Caco-2 (cell line): ENCODE measurements around the gene FAM89B. TPM values are rescaled to one million over a fixed set of nuclear protein-coding genes. Genes with fewer than 3 reads are reported as not detected.

Experiments used
- BruUV-seq: library from RNA; stranded (reverse); fragments of 400-500 nt; replicated peaks from 2 replicates; lab custom pipeline; 2021; lab: Mats Ljungman, UMichigan
- CTCF ChIA-PET: fragments of 300-600 bp; sonication (Branson Sonifier 250); formaldehyde crosslinking; loops from one replicate; lab custom pipeline; 2022; ENCODE audit warnings: antibody characterized with exemption; lab: Charles Lee
- POLR2A ChIA-PET: fragments of 300-600 bp; sonication (Branson Sonifier 250); formaldehyde crosslinking; loops from one replicate; lab custom pipeline; 2022; ENCODE audit warnings: antibody characterized with exemption; lab: Charles Lee
- DNase-seq, 2 experiments: peaks; one replicate each; pipeline versions ENCODE4 v3.0.0 to v3.0.0-alpha.2; 2020 to 2022
- H3K27me3 ChIP-seq: replicated peaks from 2 replicates; pipeline ENCODE4 v1.6.0; 2011; ENCODE audit warnings: low read length; ENCODE audit not compliant: control insufficient read depth, insufficient read depth
- H3K36me3 ChIP-seq: 2 replicates; pipeline ENCODE4 v1.5.1; 2011; ENCODE audit warnings: low read length; ENCODE audit not compliant: control insufficient read depth, insufficient read depth
- H3K4me1 ChIP-seq: fragments of 250-450 bp; sonication (Bioruptor Pico); 2 replicates; pipeline ENCODE4 v1.5.1; 2020; ENCODE audit warnings: mild to moderate bottlenecking
- H3K4me3 ChIP-seq: 2 replicates; pipeline ENCODE4 v1.5.1; 2011; ENCODE audit warnings: low read depth, mild to moderate bottlenecking, control low read depth, low read length
- H3K9me3 ChIP-seq: fragments of 250-450 bp; sonication (Bioruptor Pico); 2 replicates; pipeline ENCODE4 v1.5.1; 2020; ENCODE audit warnings: mild to moderate bottlenecking, moderate library complexity
- H3K27ac Mint-ChIP-seq: one replicate; pipeline ENCODE4 v1.8.0; 2022; ENCODE audit warnings: mixed read lengths; ENCODE audit not compliant: unreplicated experiment
- H3K27me3 Mint-ChIP-seq: one replicate; pipeline ENCODE4 v1.8.0; 2022; ENCODE audit warnings: mixed read lengths; ENCODE audit not compliant: insufficient read depth, unreplicated experiment
- H3K36me3 Mint-ChIP-seq: one replicate; pipeline ENCODE4 v1.8.0; 2022; ENCODE audit warnings: mild to moderate bottlenecking, mixed read lengths; ENCODE audit not compliant: insufficient read depth, unreplicated experiment
- H3K4me1 Mint-ChIP-seq: one replicate; pipeline ENCODE4 v1.8.0; 2022; ENCODE audit warnings: low read depth, mixed read lengths; ENCODE audit not compliant: unreplicated experiment
- H3K4me3 Mint-ChIP-seq: one replicate; pipeline ENCODE4 v1.8.0; 2022; ENCODE audit warnings: mild to moderate bottlenecking, moderate library complexity, mixed read lengths; ENCODE audit not compliant: unreplicated experiment
- H3K9me3 Mint-ChIP-seq: one replicate; pipeline ENCODE4 v1.8.0; 2022; ENCODE audit warnings: mixed read lengths; ENCODE audit not compliant: unreplicated experiment
- intact Hi-C: fragments of 100-400 bp; cut with micrococcal nuclease; formaldehyde crosslinking; loops from one replicate; pipeline ENCODE4 v1.10.0; 2022; ENCODE audit not compliant: unreplicated experiment
- total RNA-seq: library from RNA; stranded (reverse); gene quantifications from 2 replicates; pipeline ENCODE4 v1.2.3, GENCODE V29; 2022
- TF ChIP-seq, protein P1 (sequence below), 2 experiments: fragments of 200-600 bp in 1 of 2; IDR thresholded peaks; 1 replicate in 1 of 2; 2 replicates in 1 of 2; pipeline versions ENCODE4 v1.5.1 to v1.8.0; 2011 to 2022; ENCODE audit warnings: antibody characterized with exemption in 1 of 2, control low read depth in 1 of 2, inconsistent platforms in 1 of 2, low read depth in 1 of 2, low read length in 1 of 2, mild to moderate bottlenecking in 1 of 2, moderate library complexity in 1 of 2; ENCODE audit not compliant: insufficient read depth in 1 of 2, severe bottlenecking in 1 of 2, unreplicated experiment in 1 of 2

The FAM89B gene
- total RNA-seq, 1 experiment from 2014 or later, result 26.9 TPM

DNA sequence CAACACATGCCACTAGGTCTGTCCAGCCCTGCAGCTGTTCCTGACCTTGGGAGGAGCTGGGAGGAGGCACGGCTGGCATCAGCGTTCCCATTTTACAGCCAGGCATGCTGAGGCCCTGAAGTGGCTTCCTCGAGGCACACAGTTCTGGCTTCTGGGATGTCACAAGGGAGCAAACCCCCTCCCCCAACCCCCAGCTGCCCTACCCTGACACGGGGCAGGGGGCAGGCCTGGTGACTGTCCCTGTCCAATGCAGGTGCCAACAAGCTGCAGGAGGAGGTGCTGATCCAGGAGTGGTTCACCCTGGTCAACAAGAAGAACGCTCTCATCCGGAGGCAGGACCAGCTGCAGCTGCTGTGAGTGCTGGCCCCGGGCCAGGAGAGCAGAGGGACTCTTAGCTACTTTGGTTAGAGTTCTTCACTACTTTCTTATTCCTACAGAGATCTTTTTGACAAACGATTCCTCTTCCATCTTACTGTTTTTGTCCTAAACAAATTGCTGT, 18.0 kb downstream of the FAM89B start:
- Mint-ChIP-seq H3K4me3 (no peak overlapping the region), H3K27ac (no peak overlapping the region), H3K4me1 (no peaks in the 10 kb centered on the region), H3K36me3 (peaks cover 4% of the 10 kb centered on the region), H3K9me3 (no peaks in the 10 kb centered on the region), H3K27me3 (no peaks in the 10 kb centered on the region)
- TF ChIP-seq, protein P1, sequence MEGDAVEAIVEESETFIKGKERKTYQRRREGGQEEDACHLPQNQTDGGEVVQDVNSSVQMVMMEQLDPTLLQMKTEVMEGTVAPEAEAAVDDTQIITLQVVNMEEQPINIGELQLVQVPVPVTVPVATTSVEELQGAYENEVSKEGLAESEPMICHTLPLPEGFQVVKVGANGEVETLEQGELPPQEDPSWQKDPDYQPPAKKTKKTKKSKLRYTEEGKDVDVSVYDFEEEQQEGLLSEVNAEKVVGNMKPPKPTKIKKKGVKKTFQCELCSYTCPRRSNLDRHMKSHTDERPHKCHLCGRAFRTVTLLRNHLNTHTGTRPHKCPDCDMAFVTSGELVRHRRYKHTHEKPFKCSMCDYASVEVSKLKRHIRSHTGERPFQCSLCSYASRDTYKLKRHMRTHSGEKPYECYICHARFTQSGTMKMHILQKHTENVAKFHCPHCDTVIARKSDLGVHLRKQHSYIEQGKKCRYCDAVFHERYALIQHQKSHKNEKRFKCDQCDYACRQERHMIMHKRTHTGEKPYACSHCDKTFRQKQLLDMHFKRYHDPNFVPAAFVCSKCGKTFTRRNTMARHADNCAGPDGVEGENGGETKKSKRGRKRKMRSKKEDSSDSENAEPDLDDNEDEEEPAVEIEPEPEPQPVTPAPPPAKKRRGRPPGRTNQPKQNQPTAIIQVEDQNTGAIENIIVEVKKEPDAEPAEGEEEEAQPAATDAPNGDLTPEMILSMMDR (IDR thresholded peaks at IDR 0.05; ENCODE audit: insufficient read depth in 1 of 2, low read depth in 1 of 2, low read length in 1 of 2, severe bottlenecking in 1 of 2, unreplicated experiment in 1 of 2), result no peak
- Histone ChIP-seq H3K4me3 (no peak overlapping the region), H3K4me1 (peaks cover 5% of the 10 kb centered on the region; the same call in 1 of the 2 replicates), H3K36me3 (peaks cover 1% of the 10 kb centered on the region; the same call in 1 of the 2 replicates), H3K9me3 (no peaks in the 10 kb centered on the region), H3K27me3 (no peaks in the 10 kb centered on the region)
- intact Hi-C loops, result no loop called here
- BruUV-seq, result no TSS peak
- ChIA-PET CTCF (interaction anchor here (0.6 kb wide), 1 partner anchor 73 kb away, joined by 3 read pairs; no protein-coding TSS in a partner anchor), POLR2A (no interaction called here)
- no peak for DNase-seq

GRCh38 chr11:65591939-65592857, 19.9 kb downstream of the FAM89B start:
- TF ChIP-seq, protein P1 (IDR thresholded peaks at IDR 0.05; ENCODE audit: insufficient read depth in 1 of 2, low read depth in 1 of 2, low read length in 1 of 2, severe bottlenecking in 1 of 2, unreplicated experiment in 1 of 2), result peak in 1 of 2 experiments; percentile 14
- H3K27me3 Mint-ChIP-seq, result no peaks in the 10 kb centered on the region
- H3K4me1 Mint-ChIP-seq, result no peaks in the 10 kb centered on the region
- ChIA-PET POLR2A (interaction anchor here (0.6 to 0.9 kb wide), 2 partner anchors 15 to 35 kb away, joined by 3 to 5 read pairs; no protein-coding TSS in a partner anchor), CTCF (interaction anchor here (0.7 to 1.6 kb wide), 7 partner anchors 8 to 697 kb away, joined by 3 to 6 read pairs (median 4); partner anchors contain the start of genes EHBP1L1, FAM89B and YIF1A)
- Histone ChIP-seq H3K4me1 (peaks cover 5% of the 10 kb centered on the region; the same call in 1 of the 2 replicates), H3K4me3 (peak overlapping the region; percentile 38), H3K36me3 (peaks cover 1% of the 10 kb centered on the region; the same call in 1 of the 2 replicates), H3K27me3 (no peaks in the 10 kb centered on the region), H3K9me3 (no peaks in the 10 kb centered on the region)
- intact Hi-C loops, result loop anchor here (2.0 kb wide), 1 partner anchor 17 kb away; no protein-coding TSS in a partner anchor
- no TSS peak for BruUV-seq
- no peaks in the 10 kb centered on the region for H3K9me3 Mint-ChIP-seq
- H3K27ac Mint-ChIP-seq, result no peak overlapping the region
- peak overlapping the region; percentile 65 for H3K4me3 Mint-ChIP-seq
- DNase-seq, result peak in 1 of 2 experiments; percentile 68
- peaks cover 12% of the 10 kb centered on the region for H3K36me3 Mint-ChIP-seq
